Hematopoietic multipotent progenitor cell treated with erythropoietin and hydrocortisone succinate and interleukin-3 and kit ligand, for 4 days (in vitro differentiated cells): ENCODE results near the gene MXRA8.
"Not testable (repeated sequence)": the region's sequence is repeated elsewhere in the genome, so short reads cannot be mapped to it uniquely, and the experiment has no call there.

ENCODE experiments used
- DNase-seq: peaks from one replicate; pipeline ENCODE4 v3.0.0-alpha.2; 2015

Gene MXRA8

DNA sequence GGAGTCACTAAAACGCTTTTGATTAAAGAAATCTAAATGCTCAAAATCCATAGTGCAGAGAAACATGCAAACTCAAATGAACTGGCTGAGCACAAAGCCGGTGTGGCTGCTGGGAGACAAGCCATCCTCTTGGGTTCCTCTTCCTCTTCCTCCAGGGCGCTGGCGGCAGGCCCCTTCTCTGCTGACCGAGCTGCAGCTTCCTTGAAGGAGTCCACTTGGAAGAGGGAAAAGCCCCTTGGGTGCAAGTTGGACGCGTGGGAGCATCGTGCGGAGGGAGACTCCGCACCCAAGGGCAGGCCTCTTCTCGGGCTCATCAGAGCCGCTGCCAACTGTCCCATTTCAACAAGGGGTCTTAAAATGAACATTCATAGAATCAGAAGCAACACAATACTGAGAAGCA, 32.9 kb upstream of the MXRA8 start:
- no peak for DNase-seq

DNA sequence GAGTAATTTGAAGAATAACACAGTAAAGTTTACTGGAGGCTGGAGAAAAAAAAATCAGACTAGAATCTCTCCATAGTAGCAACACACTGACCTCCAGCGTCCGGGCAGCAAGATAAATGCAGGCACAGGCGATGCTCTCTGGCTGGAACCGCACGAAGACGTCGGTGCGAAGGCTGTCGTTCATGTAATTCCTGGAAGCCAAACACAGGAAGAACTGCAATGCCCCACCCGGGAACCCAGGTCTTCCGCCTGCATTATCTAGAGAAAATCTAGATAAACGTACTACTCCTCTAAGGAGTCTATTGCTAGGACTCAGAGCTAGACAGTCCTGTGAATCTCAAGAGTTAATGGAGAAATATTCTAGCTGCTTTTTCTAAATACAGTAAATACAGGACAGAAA, 32.3 kb upstream of the MXRA8 start:
- DNase-seq, result no peak

DNA sequence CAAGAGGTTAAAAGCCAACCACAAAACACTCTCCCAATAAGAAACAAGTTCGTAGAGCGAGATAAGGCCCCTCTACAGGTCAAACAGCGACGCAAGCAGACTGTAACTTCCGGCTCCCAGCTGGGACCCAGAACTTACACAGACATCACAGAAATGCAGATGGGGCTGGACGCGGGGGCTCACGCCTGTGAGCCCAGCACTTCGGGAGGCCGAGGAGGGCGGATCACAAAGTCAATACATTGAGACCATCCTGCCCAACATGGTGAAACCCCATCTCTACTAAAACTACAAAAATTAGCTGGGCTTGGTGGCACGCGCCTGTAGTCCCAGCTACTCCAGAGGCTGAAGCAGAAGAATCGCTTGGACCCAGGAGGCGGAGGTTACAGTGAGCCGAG, 29.7 kb upstream of the MXRA8 start:
- DNase-seq, result no peak

DNA sequence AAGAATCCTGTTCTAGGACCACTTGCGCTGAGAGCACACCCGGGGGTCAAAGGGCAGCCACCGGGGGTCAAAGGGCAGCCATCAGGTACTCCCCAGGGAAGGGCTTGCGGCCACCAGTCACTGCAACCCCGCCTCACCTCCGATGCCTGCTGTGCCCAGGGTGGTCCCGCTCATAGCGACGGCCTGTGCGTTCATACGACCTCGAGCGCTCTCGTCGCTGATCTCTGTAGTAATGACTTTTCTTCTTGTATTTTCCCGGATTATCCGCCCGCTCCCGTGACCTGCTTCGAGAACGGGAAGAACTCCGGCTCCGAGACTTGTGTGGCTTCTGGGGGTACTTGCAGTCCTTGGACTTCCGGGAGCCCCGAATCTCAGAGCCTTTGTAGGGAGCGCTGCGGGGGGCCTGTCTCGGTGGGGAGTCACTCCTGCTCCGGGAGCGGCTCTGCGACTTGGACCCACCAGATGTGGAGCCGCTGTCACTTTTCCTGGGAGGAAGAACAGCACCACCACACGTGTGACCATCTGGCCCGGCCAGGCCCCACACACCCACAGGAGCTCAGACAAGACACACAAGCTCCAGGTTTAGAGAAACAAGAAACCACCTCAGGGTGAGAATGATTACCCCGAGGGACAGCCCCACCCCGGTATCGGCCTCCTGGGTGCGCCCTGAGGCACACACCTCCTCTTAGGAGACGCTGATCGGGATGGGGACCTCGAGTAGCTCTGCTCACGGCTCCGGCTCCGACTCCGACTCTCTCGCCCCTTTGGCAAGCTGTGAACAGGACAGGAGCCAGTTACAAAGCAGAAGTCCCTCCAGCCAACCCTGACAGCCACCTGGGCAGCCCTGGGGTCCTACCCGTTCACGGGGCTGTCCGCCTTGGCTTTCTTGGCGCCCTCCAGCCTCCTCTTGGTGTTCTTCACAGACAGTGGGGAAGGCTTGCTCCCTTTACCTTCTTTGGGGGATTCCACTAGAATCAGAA, 29.0 kb upstream of the MXRA8 start:
- DNase-seq, result no peak

DNA sequence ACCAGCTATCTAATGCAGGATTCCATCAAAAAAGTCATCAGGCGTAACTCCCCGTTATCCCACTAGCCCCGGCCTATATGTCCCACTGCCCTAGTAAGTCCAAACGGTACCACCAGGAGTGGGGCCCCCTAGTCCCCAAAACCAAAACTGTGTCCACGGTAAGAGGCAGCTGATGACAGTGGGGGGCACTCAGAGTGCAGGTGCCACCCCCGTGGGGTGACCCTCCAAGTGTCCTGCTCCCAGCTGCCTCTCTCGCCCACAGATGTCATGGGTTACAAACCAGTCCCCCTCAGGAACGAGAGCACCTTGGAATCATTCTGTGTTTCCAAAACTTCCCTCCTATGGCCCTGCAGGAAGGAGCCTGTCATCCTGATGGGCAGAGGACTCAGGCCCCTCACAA, 27.6 kb upstream of the MXRA8 start:
- no peak for DNase-seq

DNA sequence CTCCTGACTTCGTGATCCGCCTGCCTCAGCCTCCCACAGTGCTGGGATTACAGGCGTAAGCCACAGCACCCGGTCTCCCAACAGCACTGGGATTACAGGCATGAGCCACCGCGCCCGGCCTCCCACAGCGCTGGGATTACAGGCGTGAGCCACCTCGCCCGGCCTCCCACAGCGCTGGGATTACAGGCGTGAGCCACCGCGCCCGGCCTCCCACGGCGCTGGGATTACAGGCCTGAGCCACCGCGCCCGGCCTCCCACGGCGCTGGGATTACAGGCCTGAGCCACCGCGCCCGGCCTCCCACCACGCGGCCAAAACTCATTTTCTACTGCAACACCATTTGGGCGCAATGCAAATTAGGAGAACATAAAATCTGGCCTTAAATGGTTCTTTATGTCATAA, 27.0 kb upstream of the MXRA8 start:
- not testable (repeated sequence) for DNase-seq

DNA sequence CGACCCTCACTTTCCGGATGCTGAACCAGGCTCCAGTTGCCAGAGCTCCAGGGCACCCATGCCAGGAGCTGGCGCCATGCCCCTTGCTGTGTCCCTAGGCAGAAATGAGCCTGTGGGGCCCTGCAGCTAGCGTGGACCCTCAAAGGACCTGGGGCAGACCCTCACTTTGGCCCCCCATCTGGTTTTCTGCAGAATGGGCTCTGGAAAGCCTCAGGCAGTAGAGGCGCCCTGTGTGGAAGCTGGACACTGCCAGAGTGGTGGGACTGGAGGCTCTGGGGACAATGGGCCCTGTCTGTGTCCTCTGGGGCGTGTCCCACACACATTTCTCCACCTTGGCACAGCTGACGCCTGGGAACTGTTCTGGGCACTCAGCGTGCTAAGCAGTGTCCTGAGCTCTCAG, 22.9 kb upstream of the MXRA8 start:
- no peak for DNase-seq

DNA sequence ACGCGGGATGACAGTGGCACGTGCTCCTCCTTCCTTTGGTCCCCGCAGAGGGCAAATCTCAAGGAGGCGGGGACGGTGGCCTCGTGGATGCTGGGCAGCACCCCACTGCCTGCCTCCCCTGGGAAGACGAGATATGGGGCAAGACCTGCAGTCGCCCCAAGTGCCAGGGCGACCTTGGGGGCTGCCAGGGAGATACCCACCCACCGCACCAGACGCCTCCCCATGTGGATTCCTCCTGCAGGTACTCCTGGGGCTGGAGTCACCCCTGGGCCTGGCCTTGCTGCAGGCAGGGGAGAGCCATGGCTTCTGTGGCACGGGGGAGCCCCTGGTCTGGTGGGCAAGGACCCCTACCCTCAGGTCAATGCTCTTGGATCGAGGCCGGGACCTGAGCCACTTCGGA, 22.5 kb upstream of the MXRA8 start:
- DNase-seq, result no peak

DNA sequence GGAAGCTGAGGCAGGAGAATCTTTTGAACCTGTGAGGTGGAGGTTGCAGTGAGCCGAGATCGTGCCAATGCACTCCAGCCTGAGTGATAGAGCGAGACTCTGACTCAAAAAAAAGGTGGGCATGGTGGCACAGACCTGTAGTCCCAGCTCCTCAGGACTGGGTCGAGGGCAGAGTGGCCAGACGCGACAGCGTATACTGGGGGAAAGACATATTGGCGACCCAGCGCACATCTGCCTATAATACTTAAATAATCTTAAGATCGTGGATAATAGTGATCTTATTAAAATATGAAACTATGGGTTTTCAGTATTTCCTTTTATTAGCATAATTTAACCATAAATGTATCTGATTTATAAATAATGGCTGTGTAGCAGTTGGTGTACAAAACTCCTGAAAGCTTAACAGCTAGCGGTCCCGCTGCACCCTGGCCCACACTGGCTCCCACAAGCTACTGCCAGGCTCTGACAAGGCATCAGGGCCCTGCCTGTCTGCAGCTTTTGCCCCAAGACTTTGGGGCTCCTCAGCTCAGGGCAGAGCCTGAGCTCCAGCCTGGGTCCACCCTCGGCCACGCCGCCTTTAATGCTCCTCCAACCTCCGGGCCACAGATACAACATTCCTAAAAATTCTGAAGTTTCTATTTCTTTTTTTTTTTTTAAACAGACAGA, 19.3 kb upstream of the MXRA8 start:
- no peak for DNase-seq

DNA sequence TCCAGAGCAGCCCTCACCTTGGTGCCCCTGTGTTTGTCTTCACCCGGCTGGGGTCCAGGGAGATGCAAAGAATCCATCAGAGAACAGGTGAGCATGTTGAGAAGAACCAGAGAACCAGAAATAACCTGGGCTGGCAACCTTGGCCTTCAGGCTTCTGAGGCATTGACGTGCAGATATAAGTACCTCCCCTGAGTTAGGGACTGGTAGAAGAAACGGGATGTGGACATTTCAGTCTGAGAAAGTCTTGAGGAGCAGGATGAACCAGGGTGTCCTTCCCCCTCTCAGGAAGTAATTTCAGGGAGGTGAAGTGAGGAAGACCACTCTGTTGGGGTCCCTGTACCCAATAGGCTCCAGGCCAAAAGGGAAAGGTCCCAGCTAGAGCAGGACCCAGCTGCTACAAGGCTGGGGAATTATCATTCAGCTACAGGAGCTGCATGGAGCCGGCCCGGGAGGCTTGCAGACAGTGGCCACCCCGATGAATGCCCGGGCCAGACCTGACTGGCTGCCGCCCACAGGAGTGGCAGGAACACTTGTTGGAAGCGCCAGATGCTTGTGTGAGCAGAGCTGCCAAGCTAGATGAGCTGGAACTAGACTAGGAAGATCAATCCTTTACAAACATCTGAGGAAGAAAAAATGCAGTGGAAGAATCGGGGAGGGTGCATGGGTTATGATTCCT, 18.3 kb upstream of the MXRA8 start:
- no peak for DNase-seq

DNA sequence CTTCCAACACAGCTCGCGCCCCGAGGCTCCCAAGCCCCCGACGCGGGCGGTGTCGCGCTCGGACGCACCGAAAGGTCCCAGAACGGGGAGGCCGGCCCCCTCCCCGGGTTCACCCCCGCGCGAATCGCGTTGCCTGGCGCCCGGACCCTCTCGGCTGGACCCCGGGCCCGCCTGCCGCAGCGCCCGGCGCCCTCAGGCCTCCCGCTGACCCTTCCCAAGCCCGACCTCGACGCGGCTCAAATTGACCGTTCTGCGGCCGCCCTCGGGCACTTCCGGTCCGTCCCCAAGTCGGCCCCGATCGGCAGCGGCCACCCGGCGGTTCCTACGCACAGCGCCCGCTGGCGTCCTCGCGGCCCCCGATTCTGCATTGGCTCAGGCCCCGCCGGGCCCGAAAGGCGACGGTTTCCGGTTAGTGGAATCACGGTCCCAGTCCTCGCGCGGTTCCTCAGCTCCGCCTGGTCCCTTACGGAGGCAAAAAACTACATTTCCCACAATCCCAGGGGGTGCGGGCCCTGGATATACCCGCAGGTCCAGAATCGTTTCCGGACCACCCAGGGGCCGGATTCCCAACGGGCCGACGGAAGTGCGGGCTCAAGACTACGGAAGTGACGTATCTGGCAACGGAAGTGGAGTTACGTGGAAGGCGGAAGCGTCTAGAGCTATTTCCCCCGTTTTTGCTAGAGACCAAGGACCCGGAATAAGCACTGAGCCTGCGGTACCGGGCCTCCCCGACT, 16.7 kb upstream of the MXRA8 start, which contains the start of gene AURKAIP1:
Gene AURKAIP1, minus strand, starts transcription at position 279 of the 734 bp plus-strand sequence. CDS start 451 bp downstream, outside the sequence.
- DNase-seq, result peak; percentile 100

DNA sequence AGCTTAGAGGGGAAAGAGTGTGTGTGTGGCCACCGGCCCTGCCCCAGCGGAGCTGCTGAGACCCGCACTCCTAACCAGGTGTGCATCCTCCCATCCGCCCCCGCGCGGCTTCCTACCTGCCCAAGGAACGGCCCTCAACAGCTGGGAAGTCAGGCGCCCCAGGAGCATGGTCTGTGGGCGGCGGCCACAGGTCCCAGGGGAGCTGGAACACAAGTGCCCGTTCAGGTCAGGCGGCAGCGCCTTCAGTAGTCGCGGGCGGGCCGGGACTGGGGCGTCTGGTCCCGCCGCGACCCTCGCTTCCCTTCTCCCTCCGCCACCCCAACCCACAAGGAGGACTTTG, 16.2 kb upstream of the MXRA8 start:
- peak; percentile 39 for DNase-seq

DNA sequence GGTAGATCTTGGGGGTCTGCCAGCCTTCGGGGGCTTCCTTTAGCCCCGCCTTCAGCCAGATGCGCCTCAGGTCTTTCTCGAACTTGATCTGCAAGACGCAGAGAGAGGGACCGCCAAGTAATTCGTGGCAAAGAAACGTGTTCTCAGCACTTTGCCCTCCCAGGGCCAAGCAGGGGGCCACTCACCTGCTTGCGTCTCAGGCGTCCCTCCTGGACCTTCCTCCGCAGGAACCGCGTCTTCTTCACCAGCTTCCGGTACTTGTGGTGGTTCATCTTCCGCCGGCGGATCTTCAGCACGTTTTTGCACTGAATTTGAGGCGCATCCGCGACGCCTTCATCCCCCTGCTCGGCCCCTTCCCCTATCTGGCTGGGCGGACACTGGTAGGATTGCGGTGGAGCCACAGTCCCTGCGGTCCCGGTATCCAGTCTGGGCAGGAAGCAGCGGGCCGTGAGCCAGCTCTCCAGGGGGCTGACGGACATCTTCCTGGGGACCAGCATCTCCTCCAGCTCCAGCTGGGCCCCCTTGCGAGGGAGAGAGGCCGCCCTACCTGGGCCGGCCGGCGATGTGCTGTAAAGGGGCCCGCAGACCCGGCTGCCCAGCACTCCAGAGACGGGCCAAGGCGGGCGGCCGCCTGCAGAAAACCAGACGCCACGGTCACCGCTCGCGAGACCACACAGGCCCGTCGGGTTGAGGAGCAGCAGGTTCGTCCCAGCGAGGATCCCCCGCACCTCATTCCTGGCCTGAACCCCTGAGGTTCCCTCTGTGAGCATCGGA, 15.6 kb upstream of the MXRA8 start:
- no peak for DNase-seq

DNA sequence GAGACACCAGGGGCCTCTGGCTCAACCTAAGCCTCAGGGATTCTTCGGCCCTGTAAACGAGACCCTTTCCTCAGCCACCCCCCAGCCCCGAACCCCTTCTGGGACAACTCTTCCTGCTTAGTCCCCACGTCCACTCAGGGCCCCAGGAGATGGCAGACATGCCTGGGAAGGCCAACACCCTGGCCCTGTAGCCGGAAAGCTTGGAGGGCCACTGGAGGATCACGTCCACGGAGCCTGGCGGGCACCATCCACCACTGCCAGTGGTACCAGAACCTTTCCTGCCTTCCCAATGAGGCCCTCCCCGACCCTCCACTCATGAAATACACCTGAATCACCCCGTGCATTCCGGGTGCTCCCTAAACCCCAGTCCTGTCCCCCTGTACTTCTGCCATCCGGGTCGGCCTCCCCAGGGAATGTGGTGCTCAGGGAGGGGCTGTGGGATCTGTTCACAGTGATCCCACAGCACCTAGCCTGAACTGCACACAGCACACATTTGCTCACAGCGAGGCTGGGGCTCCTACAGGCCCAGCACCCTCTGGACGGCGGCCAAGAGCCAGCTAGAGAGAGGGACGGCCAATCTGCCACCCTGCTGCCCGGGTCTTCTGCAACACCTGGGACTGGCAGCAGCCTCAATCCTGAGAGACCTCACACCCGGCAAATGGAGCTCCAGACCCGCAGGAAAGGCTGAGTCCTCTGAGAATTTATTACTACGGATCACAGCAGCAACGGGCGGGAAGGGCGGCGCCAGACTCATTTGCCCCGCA, 14.9 kb upstream of the MXRA8 start:
- no peak for DNase-seq

DNA sequence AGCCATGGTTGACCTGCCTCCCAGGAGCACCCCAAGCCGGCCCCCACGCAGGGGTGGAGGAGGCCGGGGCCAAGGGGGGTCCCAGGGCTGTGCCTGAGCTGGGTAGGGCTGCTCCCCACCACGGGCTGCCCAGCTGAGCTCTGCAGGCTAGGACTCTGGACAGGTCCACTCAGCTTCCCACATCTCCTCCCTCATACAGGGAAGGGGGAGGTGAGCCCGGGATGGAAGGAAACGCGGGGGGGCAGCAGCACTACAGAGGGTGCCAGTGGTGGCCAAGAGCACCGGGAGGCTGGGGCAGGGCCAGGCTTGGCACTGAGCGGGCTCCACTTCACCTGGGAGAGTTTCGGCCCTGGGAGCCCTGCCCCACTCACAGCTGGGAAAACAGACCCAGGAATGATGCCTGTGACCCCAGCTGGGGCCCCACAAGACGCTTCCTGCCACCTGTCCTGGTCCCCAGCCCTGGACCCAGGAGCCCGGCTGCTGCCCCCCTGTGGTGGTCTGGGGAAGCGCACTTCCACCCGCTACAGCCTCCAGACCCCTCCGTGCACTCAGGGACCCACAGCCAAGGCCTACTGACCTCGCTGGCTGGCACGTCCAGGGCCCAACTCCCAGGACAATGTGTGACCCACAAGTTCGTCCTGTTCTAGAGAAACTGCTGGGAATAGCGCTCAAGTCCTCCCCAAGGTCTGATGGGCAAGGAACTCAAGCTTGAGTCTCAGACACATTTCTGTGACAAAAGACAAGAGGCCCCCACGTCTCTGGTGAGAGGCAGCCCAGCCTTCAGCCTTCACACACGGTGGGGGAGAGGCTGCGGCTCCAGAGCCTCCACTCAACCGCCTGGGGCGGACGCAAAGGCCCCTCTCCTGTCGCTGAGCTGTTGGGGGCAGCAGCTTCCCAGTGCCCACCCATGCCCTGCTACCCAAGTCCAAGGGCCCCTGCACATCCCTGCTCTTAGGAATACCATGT, 13.7 kb upstream of the MXRA8 start:
- peak; percentile 77 for DNase-seq

DNA sequence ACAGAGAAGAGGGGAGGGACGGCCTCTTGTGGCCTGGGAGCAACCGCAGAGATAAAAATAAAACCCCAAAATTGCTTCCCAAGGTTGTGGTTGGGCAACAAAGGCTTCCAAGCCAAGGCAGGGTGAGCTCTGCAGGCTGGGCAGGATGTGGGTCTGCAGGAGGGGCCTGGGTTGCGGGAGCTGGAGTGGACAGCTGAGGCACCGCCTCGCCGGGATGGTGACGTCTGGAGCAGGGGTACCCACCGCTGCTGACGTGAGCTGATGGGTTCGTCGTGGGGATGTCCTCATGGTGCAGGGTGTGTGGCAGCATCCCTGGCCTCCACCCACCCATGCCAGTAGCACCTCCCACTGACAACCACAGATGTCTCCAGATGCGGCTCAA, 13.0 kb upstream of the MXRA8 start:
- peak; percentile 91 for DNase-seq

DNA sequence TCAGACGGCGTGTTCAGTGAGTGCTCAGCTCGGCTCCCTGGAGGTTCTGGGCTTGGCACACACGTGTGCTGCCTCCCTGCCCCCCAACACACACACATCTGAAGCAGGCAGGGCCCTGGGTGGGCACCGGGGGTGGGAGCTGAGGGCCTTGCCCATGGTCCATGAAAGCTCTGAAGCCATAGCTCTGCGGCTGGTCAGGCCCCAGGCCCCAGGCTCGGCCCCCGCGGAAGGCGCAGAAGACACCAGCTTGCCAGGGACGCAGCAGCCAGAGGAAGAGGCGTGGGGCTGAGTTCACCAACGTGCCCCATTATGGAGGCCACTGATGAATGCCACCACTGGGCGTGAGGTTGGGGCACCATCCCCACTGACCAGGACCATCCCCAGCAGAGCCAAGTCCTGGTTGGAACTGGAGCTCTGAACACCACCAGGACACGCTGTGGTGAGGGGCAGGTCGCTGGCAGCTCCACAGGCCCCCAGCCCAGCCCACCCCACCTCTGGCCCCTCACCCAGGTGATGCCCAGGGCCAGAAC, 12.5 kb upstream of the MXRA8 start:
- no peak for DNase-seq

DNA sequence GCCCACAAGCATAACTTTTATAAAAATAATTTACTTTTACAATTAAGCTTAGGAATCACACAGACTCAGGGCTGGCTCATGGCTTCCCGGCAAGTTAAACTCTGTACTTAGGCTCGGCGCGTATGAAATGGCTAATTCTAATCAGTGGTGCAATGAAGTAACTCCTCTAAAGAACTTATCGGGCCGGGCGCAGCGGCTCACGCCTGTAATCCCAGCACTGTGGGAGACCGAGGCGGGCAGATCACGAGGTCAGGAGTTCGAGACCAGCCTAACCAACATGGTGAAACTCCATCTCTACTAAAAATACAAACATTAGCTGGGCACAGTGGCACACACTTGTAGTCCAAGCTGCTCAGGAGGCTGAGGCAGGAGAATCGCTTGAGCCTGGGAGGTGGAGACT, 11.7 kb upstream of the MXRA8 start:
- DNase-seq, result not testable (repeated sequence)

DNA sequence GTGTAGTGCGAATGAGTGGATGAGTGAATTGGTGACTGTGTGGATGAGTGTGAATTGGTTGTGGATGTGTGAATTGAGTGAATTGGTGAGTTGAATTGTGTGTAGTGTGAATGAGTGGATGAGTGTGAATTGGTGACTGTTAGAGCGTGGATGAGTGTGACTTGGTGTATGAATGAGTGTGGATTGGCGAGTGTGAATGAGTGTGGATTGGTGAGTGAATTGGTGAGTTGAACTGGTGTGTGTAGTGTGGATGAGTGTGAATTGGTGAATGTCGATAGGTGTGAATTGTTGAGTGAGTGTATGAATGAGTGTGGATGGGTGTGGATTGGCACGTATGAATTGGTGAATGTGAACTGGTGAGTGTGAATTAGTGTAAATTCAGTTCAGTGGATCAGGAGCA, 9.0 kb upstream of the MXRA8 start:
- DNase-seq, result no peak

DNA sequence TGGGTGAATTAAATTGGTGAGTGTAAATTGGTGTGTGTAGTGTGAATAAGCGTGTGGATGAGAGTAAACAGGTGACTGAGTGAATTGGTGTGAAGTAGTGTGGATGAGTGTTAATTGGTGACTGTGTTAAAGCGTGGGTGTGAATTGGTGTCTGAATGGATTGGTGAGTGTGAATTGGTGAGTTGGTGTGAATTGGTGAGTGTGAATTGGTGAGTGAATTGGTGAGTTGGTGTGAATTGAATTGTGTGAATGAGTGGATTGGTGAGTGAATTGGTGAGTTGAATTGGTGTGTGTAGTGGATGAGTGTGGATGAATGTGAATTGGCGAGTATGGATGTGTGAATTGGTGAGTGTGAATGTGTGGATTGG, 8.3 kb upstream of the MXRA8 start:
- no peak for DNase-seq
